Measurements from ENCODE around the gene STAG1.
"Not testable (repeated sequence)": the region's sequence is repeated elsewhere in the genome, so short reads cannot be mapped to it uniquely, and the experiment has no call there.

The STAG1 gene

GRCh38 chr3:136404056-136404455 is 348.1 kb downstream of the STAG1 start:
- no peak for DNase-seq (ENCODE audit: low read depth in 2 of 2)

- DNase-seq (ENCODE audit: low read depth in 2 of 2) = no peak
Measured at GRCh38 chr3:136396916-136397315, 355.3 kb downstream of the STAG1 start.

GRCh38 chr3:136390574-136390973 is 361.6 kb downstream of the STAG1 start:
- no peak for DNase-seq (ENCODE audit: low read depth in 2 of 2)

GRCh38 chr3:136387031-136387430 is 365.1 kb downstream of the STAG1 start:
- no peak for DNase-seq (ENCODE audit: low read depth in 2 of 2)

GRCh38 chr3:136385457-136385856 is 366.7 kb downstream of the STAG1 start:
- no peak for DNase-seq (ENCODE audit: low read depth in 2 of 2)

- DNase-seq (ENCODE audit: low read depth in 2 of 2) = no peak
Measured at GRCh38 chr3:136381051-136381450, 371.1 kb downstream of the STAG1 start.

- no peak for DNase-seq (ENCODE audit: low read depth in 2 of 2)
Measured at GRCh38 chr3:136380530-136380929, 371.6 kb downstream of the STAG1 start.

GRCh38 chr3:136378011-136378410 is 374.2 kb downstream of the STAG1 start:
- no peak for DNase-seq (ENCODE audit: low read depth in 2 of 2)

GRCh38 chr3:136377508-136377907 is 374.7 kb downstream of the STAG1 start:
- DNase-seq (ENCODE audit: low read depth in 2 of 2) = no peak

GRCh38 chr3:136375800-136376199 is 376.4 kb downstream of the STAG1 start:
- not testable (repeated sequence) for DNase-seq (ENCODE audit: low read depth in 2 of 2)

- DNase-seq (ENCODE audit: low read depth in 2 of 2) = no peak
Measured at GRCh38 chr3:136366289-136366688, 385.9 kb downstream of the STAG1 start.

GRCh38 chr3:136353461-136353860 is 398.7 kb downstream of the STAG1 start:
- DNase-seq (ENCODE audit: low read depth in 2 of 2) = no peak

GRCh38 chr3:136351905-136352304 is 400.3 kb downstream of the STAG1 start:
- DNase-seq (ENCODE audit: low read depth in 2 of 2) = no peak

GRCh38 chr3:136351351-136351750 is 400.8 kb downstream of the STAG1 start:
- no peak for DNase-seq (ENCODE audit: low read depth in 2 of 2)

- DNase-seq (ENCODE audit: low read depth in 2 of 2) = no peak
Measured at GRCh38 chr3:136350557-136350956, 401.6 kb downstream of the STAG1 start.

GRCh38 chr3:136350132-136350531 is 402.0 kb downstream of the STAG1 start:
- DNase-seq (ENCODE audit: low read depth in 2 of 2) = no peak

- no peak for DNase-seq (ENCODE audit: low read depth in 2 of 2)
Measured at GRCh38 chr3:136346486-136346885, 405.7 kb downstream of the STAG1 start.

GRCh38 chr3:136343873-136344555 is 408.2 kb downstream of the STAG1 start:
- DNase-seq (ENCODE audit: low read depth in 2 of 2) = no peak

- DNase-seq (ENCODE audit: low read depth in 2 of 2) = no peak
Measured at GRCh38 chr3:136343446-136343845, 408.7 kb downstream of the STAG1 start.

- DNase-seq (ENCODE audit: low read depth in 2 of 2) = no peak
Measured at GRCh38 chr3:136336329-136337100, 415.7 kb downstream of the STAG1 start.

- not testable (repeated sequence) for DNase-seq (ENCODE audit: low read depth in 2 of 2)
Measured at GRCh38 chr3:136334726-136335125, 417.5 kb downstream of the STAG1 start.

- no peak for DNase-seq (ENCODE audit: low read depth in 2 of 2)
Measured at GRCh38 chr3:136334209-136334608, 418.0 kb downstream of the STAG1 start.

- DNase-seq (ENCODE audit: low read depth in 2 of 2) = no peak
Measured at GRCh38 chr3:136332776-136333175, 419.4 kb downstream of the STAG1 start.
